K562 (cell line): ENCODE results near the gene NR1D2. TPM values are rescaled to one million over a fixed set of nuclear protein-coding genes. Genes with fewer than 3 reads are reported as not detected.

Experiments used
- AFF1 ChIP-seq, 2 experiments: fragments of 450-650 bp; IDR thresholded peaks; 2 replicates each; pipeline ENCODE4 v1.6.1; 2018; ENCODE audit warnings: mild to moderate bottlenecking in 2 of 2, low read depth in 1 of 2; ENCODE audit not compliant: partially characterized antibody in 2 of 2
- C11orf30 ChIP-seq: fragments of 450-650 bp; IDR thresholded peaks from 2 replicates; pipeline ENCODE4 v1.6.1; 2016; ENCODE audit warnings: low read depth, mild to moderate bottlenecking
- CBFB ChIP-seq: sonication (generic); formaldehyde crosslinking; IDR thresholded peaks from 2 replicates; pipeline ENCODE4 v1.4.0; 2020; ENCODE audit warnings: mild to moderate bottlenecking, missing genetic modification reagents
- CC2D1A ChIP-seq: fragments of 450-650 bp; IDR thresholded peaks from 2 replicates; pipeline ENCODE4 v1.6.1; 2017; ENCODE audit warnings: mild to moderate bottlenecking
- DIDO1 ChIP-seq: fragments of 450-650 bp; IDR thresholded peaks from 2 replicates; pipeline ENCODE4 v1.6.1; 2016; ENCODE audit warnings: low read depth, missing biosample characterization, missing genetic modification characterization
- DMBX1 ChIP-seq: fragments of 250-450 bp; sonication (Bioruptor Pico); IDR thresholded peaks from 2 replicates; pipeline ENCODE4 v1.8.0; 2022; ENCODE audit warnings: inconsistent platforms, mild to moderate bottlenecking, moderate library complexity, borderline replicate concordance
- ELF2 ChIP-seq: fragments of 250-450 bp; sonication (Bioruptor Pico); IDR thresholded peaks from 2 replicates; pipeline ENCODE4 v1.5.0; 2021; ENCODE audit warnings: mild to moderate bottlenecking
- ETS1 ChIP-seq: conservative IDR thresholded peaks from 2 replicates; pipeline ENCODE4 v1.6.1; 2011; ENCODE audit warnings: low read depth, mild to moderate bottlenecking, low read length; ENCODE audit not compliant: control insufficient read depth
- ETV1 ChIP-seq: fragments of 450-650 bp; conservative IDR thresholded peaks from 2 replicates; pipeline ENCODE4 v1.6.1; 2016; ENCODE audit warnings: missing genetic modification characterization, control low read depth, low read depth, missing compliant biosample characterization
- GATAD2A ChIP-seq: fragments of 450-650 bp; IDR thresholded peaks from 2 replicates; pipeline ENCODE4 v1.6.1; 2017
- ILF3 ChIP-seq: fragments of 450-650 bp; IDR thresholded peaks from 2 replicates; pipeline ENCODE4 v1.6.1; 2018; ENCODE audit warnings: antibody characterized with exemption, mild to moderate bottlenecking, moderate library complexity, borderline replicate concordance
- KAT2B ChIP-seq: IDR thresholded peaks from one replicate; pipeline ENCODE4 v1.6.1; 2012; ENCODE audit warnings: low read depth, mild to moderate bottlenecking, control low read depth, inconsistent platforms, low read length, moderate library complexity
- KAT8 ChIP-seq: fragments of 450-650 bp; IDR thresholded peaks from 2 replicates; pipeline ENCODE4 v1.6.1; 2016; ENCODE audit warnings: low read depth, mild to moderate bottlenecking
- NCOA1 ChIP-seq: fragments of 450-650 bp; IDR thresholded peaks from 2 replicates; pipeline ENCODE4 v1.6.1; 2016; ENCODE audit warnings: low read depth
- PCBP2 ChIP-seq: fragments of 200-400 bp; formaldehyde crosslinking; IDR thresholded peaks from 2 replicates; pipeline ENCODE4 v1.6.1; 2018; ENCODE audit warnings: low read length, low read depth, mild to moderate bottlenecking, moderate library complexity; ENCODE audit not compliant: poor library complexity, severe bottlenecking
- PYGO2 ChIP-seq: fragments of 450-650 bp; IDR thresholded peaks from 2 replicates; pipeline ENCODE4 v1.6.1; 2016; ENCODE audit warnings: mild to moderate bottlenecking, missing genetic modification characterization, moderate library complexity, missing compliant biosample characterization
- ZBED1 ChIP-seq: IDR thresholded peaks from 2 replicates; pipeline ENCODE4 v1.6.1; 2014
- ZBTB33 ChIP-seq: sonication (generic); formaldehyde crosslinking; IDR thresholded peaks from 2 replicates; pipeline ENCODE4 v1.8.1; 2023; ENCODE audit warnings: mild to moderate bottlenecking, missing genetic modification reagents
- ZNF174 ChIP-seq: fragments of 250-450 bp; sonication (Bioruptor Pico); IDR thresholded peaks from 2 replicates; pipeline ENCODE4 v1.4.0; 2020; ENCODE audit warnings: mild to moderate bottlenecking
- ZNF584 ChIP-seq: fragments of 200-800 bp; sonication (Bioruptor generic); IDR thresholded peaks from 2 replicates; pipeline ENCODE4 v1.6.1; 2016; ENCODE audit warnings: low read depth, mild to moderate bottlenecking, missing genetic modification characterization, missing compliant biosample characterization
- polyA plus RNA-seq, 8 experiments: library from polyadenylated mRNA; depleted of rRNA in 4 of 8; stranded (reverse) in 5 of 8; unstranded in 3 of 8; fragments of >200 nt; fragmentation: Nextera tagmentation in 2 of 8; fragmentation: Illumina TruSeq in 1 of 8; extraction: Ambion mirVana in 2 of 8; extraction: Trizol in 1 of 8; gene quantifications; 2 replicates each; pipeline versions ENCODE4 v1.2.1 to v1.2.3, GENCODE V29; 2011 to 2014; ENCODE audit warnings: inconsistent platforms in 1 of 8, missing spikeins in 1 of 8
- total RNA-seq, 7 experiments: library from RNA; depleted of rRNA in 6 of 7; stranded (reverse); fragments of >200 nt in 6 of 7; fragmentation: Illumina TruSeq in 2 of 7; extraction: Trizol in 2 of 7; gene quantifications; 2 replicates each; pipeline versions ENCODE4 v1.2.1 to v1.2.3, GENCODE V29; 2011 to 2021; ENCODE audit warnings: low replicate concordance in 1 of 7
- TF ChIP-seq, protein P1 (sequence below): fragments of 250-450 bp; sonication (Bioruptor Pico); IDR thresholded peaks from 2 replicates; pipeline ENCODE4 v1.9.0; 2021; ENCODE audit warnings: mild to moderate bottlenecking

NR1D2 gene
- total and polyA plus RNA-seq, 9 of the 15 experiments (the other 6 are each of a cell fraction or from before 2014, with no cell fraction given): 1.2 to 5.5 (median 2.9) TPM

DNA sequence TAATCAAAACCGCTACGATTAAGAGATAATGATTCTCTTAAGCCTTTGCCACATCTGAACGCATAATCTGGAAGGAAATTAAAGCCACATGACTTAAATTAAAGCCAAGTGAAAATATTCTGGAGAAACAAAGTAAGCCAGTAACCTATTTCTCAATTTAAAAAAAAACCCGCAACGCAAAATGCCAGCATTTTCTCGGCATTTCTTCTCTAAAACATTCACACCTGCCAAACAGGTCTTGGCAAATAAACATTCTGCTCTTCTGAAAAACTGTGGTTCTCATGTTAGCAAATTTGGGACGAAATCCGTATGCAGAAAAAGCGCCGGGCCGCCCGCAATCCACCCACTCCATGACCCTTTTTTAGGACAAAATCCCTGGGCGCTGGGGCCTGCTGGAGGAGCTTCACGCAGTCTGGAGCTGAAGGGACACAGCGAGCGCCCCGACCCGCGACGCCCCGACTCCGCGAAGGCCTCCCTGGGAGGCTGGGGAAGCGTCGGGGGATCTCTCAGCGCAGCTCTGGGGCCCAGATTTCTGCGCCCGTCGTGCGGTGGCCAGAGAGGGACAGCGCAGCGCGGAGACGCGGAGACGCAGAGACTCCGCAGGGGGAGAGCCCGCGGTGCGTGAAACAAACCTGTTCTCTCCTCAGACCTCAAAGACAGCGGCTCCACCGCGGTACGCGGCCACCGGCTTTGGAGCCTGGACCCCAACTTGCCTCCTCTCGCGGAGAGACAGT is 28.8 kb upstream of the NR1D2 start (continued):
- TF ChIP-seq ETV1 (tag) (no peak), KAT8 (no peak), ZNF584 (CRISPR knock-in tag) (no peak), ETS1 (no peak), CC2D1A (peak; percentile 48; the same call in 1 of the 2 replicates), ZBED1 (no peak), C11orf30 (no peak), ELF2 (CRISPR knock-in tag) (no peak), DIDO1 (tag) (no peak), GATAD2A (no peak), ZBTB33 (CRISPR knock-in tag) (no peak), CBFB (CRISPR knock-in tag) (peak; percentile 84; the same call in 1 of the 2 replicates), ZNF174 (CRISPR knock-in tag) (no peak), PCBP2 (no peak), AFF1 (IDR thresholded peaks at IDR 0.05; ENCODE audit: low read depth in 1 of 2, partially characterized antibody in 2 of 2) (no peak), KAT2B (no peak), PYGO2 (tag) (no peak), NCOA1 (no peak), DMBX1 (CRISPR knock-in tag) (no peak; the same call in 1 of the 2 replicates), ILF3 (no peak)
- TF ChIP-seq, protein P1, sequence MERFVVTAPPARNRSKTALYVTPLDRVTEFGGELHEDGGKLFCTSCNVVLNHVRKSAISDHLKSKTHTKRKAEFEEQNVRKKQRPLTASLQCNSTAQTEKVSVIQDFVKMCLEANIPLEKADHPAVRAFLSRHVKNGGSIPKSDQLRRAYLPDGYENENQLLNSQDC (CRISPR knock-in tag): no peak
